K562 (cell line): Measurements from ENCODE around the gene JUP. TPM values are rescaled to one million over a fixed set of nuclear protein-coding genes. Genes with fewer than 3 reads are reported as not detected.

Experiments
- BCL6 ChIP-seq: fragments of 250-450 bp; sonication (Bioruptor Pico); IDR thresholded peaks from 2 replicates; pipeline ENCODE4 v1.4.0; 2020
- CEBPB ChIP-seq: fragments of 450-650 bp; IDR thresholded peaks from 2 replicates; pipeline ENCODE4 v1.6.1; 2016; ENCODE audit warnings: missing genetic modification characterization, missing compliant biosample characterization
- CTBP1 ChIP-seq: fragments of 450-650 bp; IDR thresholded peaks from 2 replicates; pipeline ENCODE4 v1.6.1; 2016; ENCODE audit warnings: borderline replicate concordance
- ESRRA ChIP-seq: fragments of 450-650 bp; IDR thresholded peaks from 2 replicates; pipeline ENCODE4 v1.6.1; 2014; ENCODE audit warnings: low read depth, mild to moderate bottlenecking, moderate library complexity, borderline replicate concordance
- ILK ChIP-seq: fragments of 450-650 bp; IDR thresholded peaks from 2 replicates; pipeline ENCODE4 v1.6.1; 2016; ENCODE audit warnings: missing genetic modification characterization, low read depth, mild to moderate bottlenecking, missing compliant biosample characterization, moderate library complexity, borderline replicate concordance
- JUN ChIP-seq, 2 experiments: sonication (generic) in 1 of 2; formaldehyde crosslinking in 1 of 2; IDR thresholded peaks; 2 replicates each; pipeline versions ENCODE4 v1.6.1 to v1.8.0; 2012 to 2022; ENCODE audit warnings: borderline replicate concordance in 2 of 2, mild to moderate bottlenecking in 2 of 2, improper control_type of control experiment in 1 of 2, low read depth in 1 of 2, low read length in 1 of 2, missing genetic modification reagents in 1 of 2
- KDM1A ChIP-seq, 2 experiments: fragments of 450-650 bp; IDR thresholded peaks; 2 replicates each; pipeline ENCODE4 v1.6.1; 2016; ENCODE audit warnings: mild to moderate bottlenecking in 2 of 2
- KLF16 ChIP-seq: IDR thresholded peaks from 2 replicates; pipeline ENCODE4 v1.6.1; 2016; ENCODE audit warnings: antibody characterized with exemption
- MAZ ChIP-seq, 2 experiments: fragments of 450-650 bp in 1 of 2; sonication (generic) in 1 of 2; formaldehyde crosslinking; IDR thresholded peaks in 1 of 2; conservative IDR thresholded peaks in 1 of 2; 2 replicates each; pipeline versions ENCODE4 v1.4.0 to v1.5.0; 2020; ENCODE audit warnings: mild to moderate bottlenecking in 1 of 2, missing genetic modification reagents in 1 of 2
- MCM5 ChIP-seq: fragments of 450-650 bp; IDR thresholded peaks from 2 replicates; pipeline ENCODE4 v1.6.1; 2016; ENCODE audit warnings: low read depth
- NEUROD1 ChIP-seq: fragments of 150-350 bp; IDR thresholded peaks from 2 replicates; pipeline ENCODE4 v1.6.1; 2014; ENCODE audit warnings: borderline replicate concordance, low read length, low read depth; ENCODE audit not compliant: partially characterized antibody
- PHB2 ChIP-seq: fragments of 450-650 bp; IDR thresholded peaks from 2 replicates; pipeline ENCODE4 v1.6.1; 2017; ENCODE audit warnings: low read depth
- PHF20 ChIP-seq: fragments of 450-650 bp; IDR thresholded peaks from 2 replicates; pipeline ENCODE4 v1.6.1; 2018; ENCODE audit not compliant: partially characterized antibody
- PML ChIP-seq: IDR thresholded peaks from 2 replicates; pipeline ENCODE4 v1.6.1; 2012; ENCODE audit warnings: low read length, inconsistent platforms
- PRMT5 ChIP-seq: sonication (generic); formaldehyde crosslinking; IDR thresholded peaks from 2 replicates; pipeline ENCODE4 v1.5.0; 2020; ENCODE audit warnings: missing genetic modification reagents
- PYGO2 ChIP-seq: fragments of 450-650 bp; IDR thresholded peaks from 2 replicates; pipeline ENCODE4 v1.6.1; 2016; ENCODE audit warnings: mild to moderate bottlenecking, missing genetic modification characterization, moderate library complexity, missing compliant biosample characterization
- RHOXF2B ChIP-seq: fragments of 250-450 bp; sonication (Bioruptor Pico); conservative IDR thresholded peaks from 2 replicates; pipeline ENCODE4 v1.5.1; 2021
- SETDB1 ChIP-seq: IDR thresholded peaks from one replicate; pipeline ENCODE4 v1.6.1; 2012; ENCODE audit warnings: low read length, control low read depth, inconsistent platforms
- SMARCE1 ChIP-seq: fragments of 450-650 bp; IDR thresholded peaks from 2 replicates; pipeline ENCODE4 v1.7.1; 2016; ENCODE audit warnings: mild to moderate bottlenecking
- ZFPM2 ChIP-seq: fragments of 250-450 bp; sonication (Bioruptor Pico); IDR thresholded peaks from 2 replicates; pipeline ENCODE4 v1.5.1; 2022; ENCODE audit warnings: mild to moderate bottlenecking
- ZKSCAN1 ChIP-seq: fragments of 150-350 bp; IDR thresholded peaks from 2 replicates; pipeline ENCODE4 v1.6.1; 2016; ENCODE audit warnings: low read depth, low read length
- ZNF124 ChIP-seq: sonication (generic); formaldehyde crosslinking; IDR thresholded peaks from 2 replicates; pipeline ENCODE4 v1.8.1; 2022; ENCODE audit warnings: missing genetic modification reagents
- polyA plus RNA-seq, 8 experiments: library from polyadenylated mRNA; depleted of rRNA in 4 of 8; stranded (reverse) in 5 of 8; unstranded in 3 of 8; fragments of >200 nt; fragmentation: Nextera tagmentation in 2 of 8; fragmentation: Illumina TruSeq in 1 of 8; extraction: Ambion mirVana in 2 of 8; extraction: Trizol in 1 of 8; gene quantifications; 2 replicates each; pipeline versions ENCODE4 v1.2.1 to v1.2.3, GENCODE V29; 2011 to 2014; ENCODE audit warnings: inconsistent platforms in 1 of 8, missing spikeins in 1 of 8
- total RNA-seq, 7 experiments: library from RNA; depleted of rRNA in 6 of 7; stranded (reverse); fragments of >200 nt in 6 of 7; fragmentation: Illumina TruSeq in 2 of 7; extraction: Trizol in 2 of 7; gene quantifications; 2 replicates each; pipeline versions ENCODE4 v1.2.1 to v1.2.3, GENCODE V29; 2011 to 2021; ENCODE audit warnings: low replicate concordance in 1 of 7
- TF ChIP-seq, protein P1 (sequence below): fragments of 250-450 bp; sonication (Bioruptor Pico); IDR thresholded peaks from 2 replicates; pipeline ENCODE4 v1.4.0; 2020; ENCODE audit warnings: mild to moderate bottlenecking
- TF ChIP-seq, protein P2 (sequence below): fragments of 450-650 bp; IDR thresholded peaks from 2 replicates; pipeline ENCODE4 v1.7.1; 2018; ENCODE audit warnings: mild to moderate bottlenecking, low read depth; ENCODE audit not compliant: partially characterized antibody

The JUP gene
- total and polyA plus RNA-seq, 9 of the 15 experiments (the other 6 are each of a cell fraction or from before 2014, with no cell fraction given): 6.4 to 177 (median 31.2) TPM

DNA sequence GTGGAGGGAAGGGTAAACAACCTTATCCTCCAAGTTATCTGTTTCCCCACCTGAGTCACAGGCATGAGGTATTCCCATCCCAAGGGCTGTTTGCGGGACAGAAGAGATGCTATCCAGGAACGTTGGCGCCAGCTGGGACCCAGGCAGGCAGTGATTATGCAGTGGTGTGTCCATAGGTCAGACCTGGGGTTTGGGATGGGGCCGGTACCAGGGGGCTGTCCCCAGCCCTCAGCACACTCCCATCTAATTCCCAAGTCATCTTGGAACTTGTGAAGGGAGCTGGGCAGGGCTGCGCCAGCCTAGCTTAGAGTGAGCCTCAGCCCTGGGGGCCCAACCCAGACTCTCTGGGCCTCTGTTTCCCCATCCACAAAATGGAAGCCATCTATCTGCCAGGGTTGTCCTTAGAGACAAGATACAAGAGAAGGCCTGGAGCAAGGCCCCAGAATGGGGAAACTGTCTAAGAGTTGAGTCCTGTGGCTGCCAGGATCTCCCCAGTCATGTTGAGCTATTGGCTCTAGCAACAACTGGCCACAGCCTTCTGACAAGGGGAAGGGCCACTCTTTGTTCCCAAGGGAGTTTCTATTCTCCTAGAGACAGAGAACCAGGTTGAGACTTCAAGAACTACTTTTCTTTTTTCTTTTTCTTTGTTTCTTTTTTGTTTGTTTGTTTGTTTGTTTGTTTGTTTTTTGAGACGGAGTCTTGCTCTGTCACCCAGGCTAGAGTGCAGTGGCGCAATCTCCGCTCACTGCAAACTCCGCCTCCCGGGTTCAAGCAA lies 9.8 kb upstream of the JUP start (continued):
- TF ChIP-seq ZFPM2 (CRISPR knock-in tag) (no peak), PML (no peak), SETDB1 (no peak), NEUROD1 (no peak), SMARCE1 (0 out of 2 replicates have a peak, but pooled peaks have one; percentile 47), KLF16 (no peak), MCM5 (no peak), BCL6 (CRISPR knock-in tag) (no peak), MAZ (CRISPR knock-in tag; conservative IDR thresholded peaks at IDR 0.05 in 1 of 2, IDR thresholded peaks at IDR 0.05 in 1 of 2) (no peak), PRMT5 (CRISPR knock-in tag) (no peak), ESRRA (no peak), PHB2 (no peak), RHOXF2B (CRISPR knock-in tag) (no peak), CEBPB (tag) (0 out of 2 replicates have a peak, but pooled peaks have one; percentile 21), PHF20 (no peak), ZNF124 (CRISPR knock-in tag) (no peak), PYGO2 (tag) (no peak), ZKSCAN1 (no peak), CTBP1 (peak; percentile 90), KDM1A (IDR thresholded peaks at IDR 0.05) (peak; percentile 39; a peak in 1 of 4 replicates), ILK (tag) (no peak), JUN (IDR thresholded peaks at IDR 0.05; ENCODE audit: borderline replicate concordance, low read depth, low read length) (0 out of 2 replicates have a peak, but pooled peaks have one; percentile 52), JUN (CRISPR knock-in tag; IDR thresholded peaks at IDR 0.05; ENCODE audit: borderline replicate concordance) (no peak)
- TF ChIP-seq, protein P1, sequence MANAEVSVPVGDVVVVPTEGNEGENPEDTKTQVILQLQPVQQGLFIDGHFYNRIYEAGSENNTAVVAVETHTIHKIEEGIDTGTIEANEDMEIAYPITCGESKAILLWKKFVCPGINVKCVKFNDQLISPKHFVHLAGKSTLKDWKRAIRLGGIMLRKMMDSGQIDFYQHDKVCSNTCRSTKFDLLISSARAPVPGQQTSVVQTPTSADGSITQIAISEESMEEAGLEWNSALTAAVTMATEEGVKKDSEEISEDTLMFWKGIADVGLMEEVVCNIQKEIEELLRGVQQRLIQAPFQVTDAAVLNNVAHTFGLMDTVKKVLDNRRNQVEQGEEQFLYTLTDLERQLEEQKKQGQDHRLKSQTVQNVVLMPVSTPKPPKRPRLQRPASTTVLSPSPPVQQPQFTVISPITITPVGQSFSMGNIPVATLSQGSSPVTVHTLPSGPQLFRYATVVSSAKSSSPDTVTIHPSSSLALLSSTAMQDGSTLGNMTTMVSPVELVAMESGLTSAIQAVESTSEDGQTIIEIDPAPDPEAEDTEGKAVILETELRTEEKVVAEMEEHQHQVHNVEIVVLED: no peak
- TF ChIP-seq, protein P2, sequence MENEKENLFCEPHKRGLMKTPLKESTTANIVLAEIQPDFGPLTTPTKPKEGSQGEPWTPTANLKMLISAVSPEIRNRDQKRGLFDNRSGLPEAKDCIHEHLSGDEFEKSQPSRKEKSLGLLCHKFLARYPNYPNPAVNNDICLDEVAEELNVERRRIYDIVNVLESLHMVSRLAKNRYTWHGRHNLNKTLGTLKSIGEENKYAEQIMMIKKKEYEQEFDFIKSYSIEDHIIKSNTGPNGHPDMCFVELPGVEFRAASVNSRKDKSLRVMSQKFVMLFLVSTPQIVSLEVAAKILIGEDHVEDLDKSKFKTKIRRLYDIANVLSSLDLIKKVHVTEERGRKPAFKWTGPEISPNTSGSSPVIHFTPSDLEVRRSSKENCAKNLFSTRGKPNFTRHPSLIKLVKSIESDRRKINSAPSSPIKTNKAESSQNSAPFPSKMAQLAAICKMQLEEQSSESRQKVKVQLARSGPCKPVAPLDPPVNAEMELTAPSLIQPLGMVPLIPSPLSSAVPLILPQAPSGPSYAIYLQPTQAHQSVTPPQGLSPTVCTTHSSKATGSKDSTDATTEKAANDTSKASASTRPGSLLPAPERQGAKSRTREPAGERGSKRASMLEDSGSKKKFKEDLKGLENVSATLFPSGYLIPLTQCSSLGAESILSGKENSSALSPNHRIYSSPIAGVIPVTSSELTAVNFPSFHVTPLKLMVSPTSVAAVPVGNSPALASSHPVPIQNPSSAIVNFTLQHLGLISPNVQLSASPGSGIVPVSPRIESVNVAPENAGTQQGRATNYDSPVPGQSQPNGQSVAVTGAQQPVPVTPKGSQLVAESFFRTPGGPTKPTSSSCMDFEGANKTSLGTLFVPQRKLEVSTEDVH: no peak
